ENCODE measurements around the gene ARAP1. TPM values are rescaled to one million over a fixed set of nuclear protein-coding genes. Genes with fewer than 3 reads are reported as not detected.

ARAP1 gene
- total and polyA plus RNA-seq, 2 donors (not counting 1 experiment from before 2014, with no cell fraction given) = 41.8 to 113 TPM

DNA sequence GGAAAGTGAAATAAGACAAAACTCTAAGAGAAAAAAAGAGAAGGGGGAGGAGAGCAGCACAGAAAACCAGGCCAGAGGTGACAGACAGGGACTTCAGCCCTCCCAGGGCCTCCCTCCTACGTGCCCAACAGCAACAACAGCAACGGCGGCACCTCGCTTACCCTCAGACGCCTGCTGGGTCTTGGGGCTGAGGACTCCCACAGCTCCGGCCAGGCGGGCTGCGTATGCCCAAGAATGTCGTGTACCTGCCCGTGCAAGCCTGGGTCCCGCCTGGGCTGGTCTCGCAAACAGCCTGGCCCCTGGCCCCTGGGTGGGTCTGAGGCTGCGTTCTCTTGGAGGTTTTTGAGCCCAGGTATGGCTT lies 30.5 kb downstream of the ARAP1 start:
- Histone ChIP-seq H3K79me2 (ENCODE audit: control insufficient read depth, insufficient read depth, low read length) (peaks cover 56% of the 10 kb centered on the region), H3K36me3 (ENCODE audit: control insufficient read depth, insufficient read depth, low read length) (peaks cover 9% of the 10 kb centered on the region), H3K27me3 (ENCODE audit: control insufficient read depth, insufficient read depth, low read length) (no peaks in the 10 kb centered on the region), H4K20me1 (ENCODE audit: control insufficient read depth, extremely low read depth, insufficient read depth, low read length) (no peaks in the 10 kb centered on the region), H3K9me3 (ENCODE audit: control insufficient read depth, insufficient read depth, low read depth, low read length) (no peaks in the 10 kb centered on the region), H3K9ac (ENCODE audit: insufficient read depth, low read length) (peak overlapping the region; percentile 50), H3K4me2 (ENCODE audit: extremely low read depth, insufficient read depth, low read length) (peak overlapping the region; percentile 79), H3K4me3 (replicated peaks in 1 of 4; ENCODE audit: control extremely low read depth in 1 of 4, insufficient read depth in 1 of 4, low read depth in 3 of 4, low read length in 4 of 4) (peak overlapping the region; percentile 42 to 86 (median 62)), H3K4me1 (ENCODE audit: control insufficient read depth, extremely low read depth, insufficient read depth, low read length) (peaks cover 24% of the 10 kb centered on the region), H2AFZ (ENCODE audit: low read length) (peak overlapping the region; percentile 97), H3K27ac (ENCODE audit: insufficient read depth, low read length) (peak overlapping the region; percentile 77)
- peak in 1 of 2 donors; percentile 53 for DNase-seq (ENCODE audit: low read depth in 2 of 2)
- TF ChIP-seq EZH2 (IDR thresholded peaks at IDR 0.05; ENCODE audit: low read length, missing control alignments) = no peak
- TF ChIP-seq, protein P1, sequence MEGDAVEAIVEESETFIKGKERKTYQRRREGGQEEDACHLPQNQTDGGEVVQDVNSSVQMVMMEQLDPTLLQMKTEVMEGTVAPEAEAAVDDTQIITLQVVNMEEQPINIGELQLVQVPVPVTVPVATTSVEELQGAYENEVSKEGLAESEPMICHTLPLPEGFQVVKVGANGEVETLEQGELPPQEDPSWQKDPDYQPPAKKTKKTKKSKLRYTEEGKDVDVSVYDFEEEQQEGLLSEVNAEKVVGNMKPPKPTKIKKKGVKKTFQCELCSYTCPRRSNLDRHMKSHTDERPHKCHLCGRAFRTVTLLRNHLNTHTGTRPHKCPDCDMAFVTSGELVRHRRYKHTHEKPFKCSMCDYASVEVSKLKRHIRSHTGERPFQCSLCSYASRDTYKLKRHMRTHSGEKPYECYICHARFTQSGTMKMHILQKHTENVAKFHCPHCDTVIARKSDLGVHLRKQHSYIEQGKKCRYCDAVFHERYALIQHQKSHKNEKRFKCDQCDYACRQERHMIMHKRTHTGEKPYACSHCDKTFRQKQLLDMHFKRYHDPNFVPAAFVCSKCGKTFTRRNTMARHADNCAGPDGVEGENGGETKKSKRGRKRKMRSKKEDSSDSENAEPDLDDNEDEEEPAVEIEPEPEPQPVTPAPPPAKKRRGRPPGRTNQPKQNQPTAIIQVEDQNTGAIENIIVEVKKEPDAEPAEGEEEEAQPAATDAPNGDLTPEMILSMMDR (conservative IDR thresholded peaks at IDR 0.05 in 1 of 2, IDR thresholded peaks at IDR 0.05 in 1 of 2; ENCODE audit: low read depth in 1 of 2, low read length in 2 of 2) = no peak

- Histone ChIP-seq H3K4me1 (ENCODE audit: control insufficient read depth, extremely low read depth, insufficient read depth, low read length) (peaks cover 24% of the 10 kb centered on the region), H2AFZ (ENCODE audit: low read length) (no peak overlapping the region), H3K27ac (ENCODE audit: insufficient read depth, low read length) (peak overlapping the region; percentile 77), H3K36me3 (ENCODE audit: control insufficient read depth, insufficient read depth, low read length) (peaks cover 9% of the 10 kb centered on the region), H3K9ac (ENCODE audit: insufficient read depth, low read length) (peak overlapping the region; percentile 39), H3K9me3 (ENCODE audit: control insufficient read depth, insufficient read depth, low read depth, low read length) (no peaks in the 10 kb centered on the region), H3K27me3 (ENCODE audit: control insufficient read depth, insufficient read depth, low read length) (no peaks in the 10 kb centered on the region), H4K20me1 (ENCODE audit: control insufficient read depth, extremely low read depth, insufficient read depth, low read length) (no peaks in the 10 kb centered on the region), H3K4me3 (replicated peaks in 1 of 4; ENCODE audit: control extremely low read depth in 1 of 4, insufficient read depth in 1 of 4, low read depth in 3 of 4, low read length in 4 of 4) (peak overlapping the region; percentile 42 to 86 (median 62)), H3K4me2 (ENCODE audit: extremely low read depth, insufficient read depth, low read length) (peak overlapping the region; percentile 79), H3K79me2 (ENCODE audit: control insufficient read depth, insufficient read depth, low read length) (peaks cover 56% of the 10 kb centered on the region)
- TF ChIP-seq, protein P1 (conservative IDR thresholded peaks at IDR 0.05 in 1 of 2, IDR thresholded peaks at IDR 0.05 in 1 of 2; ENCODE audit: low read depth in 1 of 2, low read length in 2 of 2) = no peak
- TF ChIP-seq EZH2 (IDR thresholded peaks at IDR 0.05; ENCODE audit: low read length, missing control alignments) = no peak
- no peak for DNase-seq (ENCODE audit: low read depth in 2 of 2)
Measured at GRCh38 chr11:72721276-72721675, 30.9 kb downstream of the ARAP1 start.

DNA sequence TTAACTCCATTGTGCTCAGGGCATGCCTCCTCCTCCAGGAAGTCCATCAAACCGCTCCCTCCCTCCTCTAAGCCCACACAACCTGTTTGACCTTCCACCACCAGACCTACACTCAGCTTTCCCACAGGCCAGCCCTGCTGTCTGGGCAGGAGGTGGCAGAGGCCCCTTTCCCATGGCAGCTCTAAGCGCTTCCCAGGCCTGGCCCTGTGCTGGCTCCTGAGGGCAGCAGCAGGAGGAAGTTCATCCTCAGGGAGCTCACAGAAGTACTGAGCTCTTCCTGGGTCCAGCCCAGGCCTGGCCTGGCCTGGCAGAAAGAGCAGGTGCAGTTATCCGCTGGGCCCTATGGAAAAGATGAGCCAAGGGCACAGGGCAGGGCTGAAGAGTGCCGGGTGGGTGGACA lies 31.4 kb downstream of the ARAP1 start:
- TF ChIP-seq, protein P1 (conservative IDR thresholded peaks at IDR 0.05 in 1 of 2, IDR thresholded peaks at IDR 0.05 in 1 of 2; ENCODE audit: low read depth in 1 of 2, low read length in 2 of 2) = no peak
- no peak for TF ChIP-seq EZH2 (IDR thresholded peaks at IDR 0.05; ENCODE audit: low read length, missing control alignments)
- Histone ChIP-seq H3K9me3 (ENCODE audit: control insufficient read depth, insufficient read depth, low read depth, low read length) (no peaks in the 10 kb centered on the region), H3K4me1 (ENCODE audit: control insufficient read depth, extremely low read depth, insufficient read depth, low read length) (peaks cover 24% of the 10 kb centered on the region), H3K27ac (ENCODE audit: insufficient read depth, low read length) (no peak overlapping the region), H3K4me2 (ENCODE audit: extremely low read depth, insufficient read depth, low read length) (peak overlapping the region; percentile 79), H3K4me3 (replicated peaks in 1 of 4; ENCODE audit: control extremely low read depth in 1 of 4, insufficient read depth in 1 of 4, low read depth in 3 of 4, low read length in 4 of 4) (peak overlapping the region; percentile 42 to 86 (median 62)), H3K36me3 (ENCODE audit: control insufficient read depth, insufficient read depth, low read length) (peaks cover 8% of the 10 kb centered on the region), H3K79me2 (ENCODE audit: control insufficient read depth, insufficient read depth, low read length) (peaks cover 56% of the 10 kb centered on the region), H3K9ac (ENCODE audit: insufficient read depth, low read length) (no peak overlapping the region), H2AFZ (ENCODE audit: low read length) (no peak overlapping the region), H3K27me3 (ENCODE audit: control insufficient read depth, insufficient read depth, low read length) (no peaks in the 10 kb centered on the region), H4K20me1 (ENCODE audit: control insufficient read depth, extremely low read depth, insufficient read depth, low read length) (no peaks in the 10 kb centered on the region)
- DNase-seq (ENCODE audit: low read depth in 2 of 2) = no peak
